ENCODE data around the gene PPP4R2.

GRCh38 chr3:73107676-73108187 is 111.1 kb downstream of the PPP4R2 start:
- no peak for TF ChIP-seq CTCF (IDR thresholded peaks at IDR 0.05)
- TF ChIP-seq EZH2 (IDR thresholded peaks at IDR 0.05; ENCODE audit: borderline replicate concordance, insufficient read depth, low read depth, low read length, poor library complexity, severe bottlenecking): no peak
